WI38 (cell line): ENCODE data around the gene DCC.

Experiments
- H3K4me3 ChIP-seq: 2 replicates; pipeline ENCODE4 v1.5.1; 2011; ENCODE audit warnings: low read depth, mild to moderate bottlenecking, control low read depth, low read length
- TF ChIP-seq, protein P1 (sequence below): IDR thresholded peaks from 2 replicates; pipeline ENCODE4 v1.5.1; 2012; ENCODE audit warnings: low read depth, mild to moderate bottlenecking, control low read depth, low read length

Gene DCC

DNA sequence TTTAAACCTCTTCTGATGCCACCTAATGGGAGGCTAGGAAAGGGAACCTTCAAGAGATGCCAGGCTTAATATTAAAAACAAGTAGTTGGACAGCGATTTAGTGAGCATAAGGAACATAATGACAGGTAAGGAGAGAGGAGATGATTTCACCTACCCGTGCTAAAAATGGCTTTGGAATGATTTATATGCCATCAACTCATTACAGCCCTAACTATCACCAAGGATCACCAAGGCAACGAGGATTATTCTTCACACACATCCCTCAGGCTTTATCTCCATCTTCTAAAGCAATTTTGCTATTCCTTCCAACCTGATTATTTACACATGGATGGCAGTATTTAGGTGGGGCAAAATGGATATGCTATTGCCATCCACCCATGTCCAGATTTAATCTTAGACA is 237.8 kb downstream of the DCC start:
- H3K4me3 ChIP-seq: no peak overlapping the region
- TF ChIP-seq, protein P1, sequence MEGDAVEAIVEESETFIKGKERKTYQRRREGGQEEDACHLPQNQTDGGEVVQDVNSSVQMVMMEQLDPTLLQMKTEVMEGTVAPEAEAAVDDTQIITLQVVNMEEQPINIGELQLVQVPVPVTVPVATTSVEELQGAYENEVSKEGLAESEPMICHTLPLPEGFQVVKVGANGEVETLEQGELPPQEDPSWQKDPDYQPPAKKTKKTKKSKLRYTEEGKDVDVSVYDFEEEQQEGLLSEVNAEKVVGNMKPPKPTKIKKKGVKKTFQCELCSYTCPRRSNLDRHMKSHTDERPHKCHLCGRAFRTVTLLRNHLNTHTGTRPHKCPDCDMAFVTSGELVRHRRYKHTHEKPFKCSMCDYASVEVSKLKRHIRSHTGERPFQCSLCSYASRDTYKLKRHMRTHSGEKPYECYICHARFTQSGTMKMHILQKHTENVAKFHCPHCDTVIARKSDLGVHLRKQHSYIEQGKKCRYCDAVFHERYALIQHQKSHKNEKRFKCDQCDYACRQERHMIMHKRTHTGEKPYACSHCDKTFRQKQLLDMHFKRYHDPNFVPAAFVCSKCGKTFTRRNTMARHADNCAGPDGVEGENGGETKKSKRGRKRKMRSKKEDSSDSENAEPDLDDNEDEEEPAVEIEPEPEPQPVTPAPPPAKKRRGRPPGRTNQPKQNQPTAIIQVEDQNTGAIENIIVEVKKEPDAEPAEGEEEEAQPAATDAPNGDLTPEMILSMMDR: no peak

DNA sequence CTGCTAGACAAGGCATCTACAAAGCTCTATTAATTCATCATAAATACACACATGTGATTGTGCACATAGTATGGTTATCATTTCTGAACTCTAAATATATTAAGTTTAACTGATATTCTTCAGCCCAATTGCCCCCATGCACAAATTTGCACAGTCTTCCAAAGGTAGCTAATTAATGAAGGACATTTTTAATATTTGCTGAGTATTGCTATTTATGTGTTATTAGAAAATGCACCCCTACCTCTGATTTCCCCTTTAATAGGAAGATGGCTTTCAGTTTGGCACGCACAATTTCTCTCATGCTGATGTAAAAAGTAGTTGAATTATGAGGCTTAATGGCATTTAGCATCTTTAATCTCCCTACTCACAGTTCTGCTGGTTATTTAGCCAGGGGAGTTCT is 242.1 kb downstream of the DCC start:
- H3K4me3 ChIP-seq: no peak overlapping the region
- TF ChIP-seq, protein P1: no peak

DNA sequence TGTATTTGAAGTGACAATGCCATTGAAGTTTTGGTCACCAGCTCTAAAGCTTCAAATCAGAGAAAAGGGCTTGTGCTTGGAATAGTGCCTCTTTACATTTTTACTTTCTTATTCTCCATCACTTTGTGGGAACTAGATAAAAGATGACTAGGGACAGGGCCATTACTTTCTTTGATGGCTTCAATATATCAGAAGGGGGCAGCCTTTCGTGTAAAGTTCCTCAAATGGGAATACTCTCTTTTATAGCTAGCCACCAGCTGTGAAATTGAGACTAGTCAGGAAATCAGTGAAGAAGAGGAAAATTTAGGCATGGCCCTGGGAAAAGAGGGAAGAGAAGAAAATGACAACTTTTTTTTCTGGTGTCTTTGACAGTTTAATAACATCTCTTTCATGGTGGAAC is 242.5 kb downstream of the DCC start:
- no peak overlapping the region for H3K4me3 ChIP-seq
- TF ChIP-seq, protein P1: no peak

DNA sequence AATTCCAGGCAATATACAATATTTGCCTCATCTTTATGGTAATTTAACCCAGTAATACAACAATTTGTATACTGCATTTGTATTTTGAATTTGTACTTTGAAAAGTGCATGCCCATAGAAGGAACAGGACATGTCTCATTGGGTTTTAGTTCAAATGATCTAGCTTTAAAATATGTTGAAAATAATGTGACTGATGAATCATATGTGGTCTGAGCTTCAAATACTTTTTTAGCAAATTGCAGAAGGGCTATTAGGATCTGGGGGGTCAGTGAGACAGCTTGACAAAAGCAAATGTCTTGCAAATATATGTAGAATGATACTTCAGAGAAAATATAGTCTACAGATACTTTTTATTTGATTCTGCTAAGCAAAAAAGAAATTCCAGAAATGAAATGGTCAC is 248.9 kb downstream of the DCC start:
- TF ChIP-seq, protein P1: no peak
- H3K4me3 ChIP-seq: no peak overlapping the region

DNA sequence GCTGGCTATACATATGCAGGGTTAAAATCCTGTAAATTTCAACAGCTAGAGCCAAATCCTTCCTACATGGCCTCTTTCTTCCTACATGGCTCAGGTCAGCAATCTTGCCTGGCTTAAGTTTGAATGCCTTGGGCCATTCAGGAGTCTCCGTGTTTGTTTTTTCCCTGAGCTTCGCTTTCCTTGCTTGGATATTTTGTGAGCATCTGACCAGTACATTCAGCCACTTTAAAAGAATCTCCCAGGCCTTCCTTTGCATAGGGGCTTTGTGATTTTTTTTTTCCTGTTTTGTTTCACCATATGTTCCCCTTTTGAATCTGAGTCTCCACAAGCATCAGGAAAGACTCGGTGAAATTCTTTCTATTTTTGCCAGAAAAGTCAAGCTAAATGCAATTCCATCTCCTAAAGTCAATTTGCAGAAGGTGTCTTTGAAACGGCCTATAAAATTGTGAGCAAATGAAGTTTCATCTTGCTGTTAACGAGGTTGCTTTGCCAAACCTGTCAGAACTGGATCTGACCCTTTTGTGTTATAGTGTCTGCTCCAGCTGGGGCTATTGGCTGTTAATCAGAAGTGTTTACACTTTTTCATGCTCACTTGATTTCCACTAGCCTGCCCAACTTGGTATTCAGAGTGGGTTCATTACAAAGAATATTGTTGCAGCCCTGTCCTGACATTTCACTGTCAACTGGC is 256.9 kb downstream of the DCC start:
- TF ChIP-seq, protein P1: no peak
- H3K4me3 ChIP-seq: no peak overlapping the region

DNA sequence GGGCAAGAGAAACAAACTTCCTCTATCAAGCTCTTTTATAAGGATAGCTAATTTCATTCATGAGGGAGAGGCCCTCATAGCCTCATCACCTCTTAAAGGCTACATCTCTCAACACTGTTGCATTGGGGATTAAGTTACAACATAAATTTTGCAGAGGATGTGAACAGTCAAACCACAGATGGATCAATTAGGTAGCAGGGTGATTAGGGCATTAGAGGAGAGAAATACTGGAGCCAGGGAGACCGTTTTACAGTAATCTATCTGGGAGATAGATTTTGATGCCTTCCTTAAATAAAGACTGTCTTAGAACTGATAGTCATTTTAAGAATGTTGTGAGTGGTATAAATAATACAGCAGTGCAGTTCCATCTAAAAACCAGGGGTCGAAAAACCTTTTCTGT is 258.9 kb downstream of the DCC start:
- no peak overlapping the region for H3K4me3 ChIP-seq
- TF ChIP-seq, protein P1: no peak

- TF ChIP-seq, protein P1: no peak
Measured at GRCh38 chr18:52602820-52603219, 262.8 kb downstream of the DCC start.

More at GRCh38 chr18:52602820-52603219, 262.8 kb downstream of the DCC start:
- no peak overlapping the region for H3K4me3 ChIP-seq
